K562 (cell line): Measurements from ENCODE around the gene PCBP4. TPM values are rescaled to one million over a fixed set of nuclear protein-coding genes. Genes with fewer than 3 reads are reported as not detected.
"Not testable (repeated sequence)": the region's sequence is repeated elsewhere in the genome, so short reads cannot be mapped to it uniquely, and the experiment has no call there.

Experiments used
- ATAC-seq: fragments of 200-7000 bp; cut with Tn5 transposase; 3 replicates; pipeline ENCODE4 v1.9.1; 2020; ENCODE audit warnings: moderate library complexity
- BruUV-seq: library from RNA; stranded (reverse); fragments of 400-500 nt; replicated peaks from 2 replicates; lab custom pipeline; 2021; lab: Mats Ljungman, UMichigan
- CTCF ChIA-PET: fragments of 300-600 bp; formaldehyde crosslinking; extraction: SDS; loops from one replicate; lab custom pipeline; 2021; ENCODE audit warnings: low intra/inter-chr PET ratio; lab: Yijun Ruan, JAX
- POLR2A ChIA-PET: fragments of 300-600, 350-650 bp; sonication (Branson Sonifier 250); formaldehyde crosslinking; extraction: SDS; loops from one replicate; lab custom pipeline; 2021; ENCODE audit warnings: antibody characterized with exemption, inconsistent platforms; lab: Yijun Ruan, JAX
- DNase-seq, 4 experiments: peaks; one replicate each; pipeline versions ENCODE4 v3.0.0 to v3.0.0-alpha.2; 2011 to 2018; ENCODE audit warnings: low spot score in 3 of 4, mixed read lengths in 3 of 4; ENCODE audit errors: extremely low read depth in 1 of 4
- FAIRE-seq: peaks from 2 replicates; lab custom pipeline; 2011; peaks lifted over from hg19 to GRCh38; lab: Jason Lieb, UNC
- H2AFZ ChIP-seq: 2 replicates; pipeline ENCODE4 v1.6.0; 2011; ENCODE audit warnings: low read depth, low read length, control low read depth, inconsistent platforms
- H3K27ac ChIP-seq: fragments of 200-600 bp; 3 replicates; pipeline ENCODE4 v1.8.0; 2011; ENCODE audit warnings: low read depth, mild to moderate bottlenecking, control low read depth, inconsistent platforms, low read length, moderate library complexity, mixed read lengths; ENCODE audit errors: extremely low read depth
- H3K27me3 ChIP-seq, 2 experiments: fragments of 300-600 bp in 1 of 2; 2 replicates in 1 of 2; 3 replicates in 1 of 2; pipeline versions ENCODE4 v1.6.0 to v1.8.0; 2011; ENCODE audit warnings: inconsistent platforms in 2 of 2, low read length in 2 of 2, mild to moderate bottlenecking in 1 of 2, mixed read lengths in 1 of 2, moderate library complexity in 1 of 2; ENCODE audit not compliant: control insufficient read depth in 2 of 2, insufficient read depth in 2 of 2
- H3K36me3 ChIP-seq: fragments of 300-600 bp; 3 replicates; pipeline ENCODE4 v1.8.0; 2011; ENCODE audit warnings: mild to moderate bottlenecking, low read length, inconsistent platforms; ENCODE audit not compliant: control insufficient read depth, insufficient read depth
- H3K4me1 ChIP-seq, 2 experiments: fragments of 200-600 bp in 1 of 2; replicated peaks in 1 of 2; 2 replicates in 1 of 2; 3 replicates in 1 of 2; pipeline versions ENCODE4 v1.5.1 to v1.8.0; 2011; ENCODE audit warnings: inconsistent platforms in 2 of 2, low read length in 2 of 2, mild to moderate bottlenecking in 1 of 2, mixed read lengths in 1 of 2, moderate library complexity in 1 of 2; ENCODE audit not compliant: control insufficient read depth in 2 of 2, insufficient read depth in 2 of 2
- H3K4me2 ChIP-seq: 2 replicates; pipeline ENCODE4 v1.6.1; 2011; ENCODE audit warnings: low read length, control low read depth, inconsistent platforms, mixed read lengths; ENCODE audit not compliant: insufficient read depth
- H3K4me3 ChIP-seq: fragments of 200-600 bp; sonication (generic), shearing (Covaris generic); 2 replicates; pipeline ENCODE4 v1.5.1; 2016; ENCODE audit warnings: control low read depth, inconsistent platforms
- H3K79me2 ChIP-seq: fragments of 200-600 bp; 3 replicates; pipeline ENCODE4 v1.8.0; 2011; ENCODE audit warnings: low read length, inconsistent platforms; ENCODE audit not compliant: control insufficient read depth, insufficient read depth
- H3K9ac ChIP-seq, 2 experiments: 2 replicates each; pipeline versions ENCODE4 v1.6.0 to v1.6.1; 2011; ENCODE audit warnings: low read depth in 2 of 2, low read length in 2 of 2, control low read depth in 1 of 2, inconsistent platforms in 1 of 2, mild to moderate bottlenecking in 1 of 2, mixed read lengths in 1 of 2; ENCODE audit not compliant: insufficient read depth in 1 of 2
- H3K9me1 ChIP-seq: one replicate; pipeline ENCODE4 v1.6.0; 2011; ENCODE audit warnings: inconsistent platforms, mild to moderate bottlenecking, low read length, moderate library complexity; ENCODE audit not compliant: control insufficient read depth, insufficient read depth
- H3K9me3 ChIP-seq: replicated peaks from 2 replicates; pipeline ENCODE4 v1.5.1; 2011; ENCODE audit warnings: low read depth, low read length, inconsistent platforms; ENCODE audit not compliant: control insufficient read depth, insufficient read depth
- H4K20me1 ChIP-seq: replicated peaks from 2 replicates; pipeline ENCODE4 v1.6.1; 2011; ENCODE audit warnings: low read length, inconsistent platforms, mixed read lengths; ENCODE audit not compliant: control insufficient read depth, insufficient read depth
- CBFA2T2 ChIP-seq: fragments of 450-650 bp; conservative IDR thresholded peaks from 2 replicates; pipeline ENCODE4 v1.6.1; 2017; ENCODE audit warnings: mild to moderate bottlenecking
- HDAC2 ChIP-seq: fragments of 450-650 bp; IDR thresholded peaks from 2 replicates; pipeline ENCODE4 v1.6.1; 2016; ENCODE audit warnings: mild to moderate bottlenecking
- MGA ChIP-seq: fragments of 450-650 bp; IDR thresholded peaks from 2 replicates; pipeline ENCODE4 v1.6.1; 2016; ENCODE audit warnings: mild to moderate bottlenecking, moderate library complexity
- ZNF696 ChIP-seq: fragments of 250-450 bp; sonication (Bioruptor Pico); conservative IDR thresholded peaks from 2 replicates; pipeline ENCODE4 v1.4.0; 2020; ENCODE audit warnings: mild to moderate bottlenecking, moderate library complexity
- WGBS: fragments of 100-300 bp; shearing (Covaris generic); methylation state at CpG from one replicate; pipeline ENCODE4 v1.1.6; 2016; ENCODE audit warnings: low coverage, mixed read lengths; ENCODE audit not compliant: insufficient coverage; ENCODE audit errors: missing lambda C conversion rate; 5-methylcytosine and 5-hydroxymethylcytosine counted together
- in situ Hi-C: fragments of 300-500 bp; cut with MboI; formaldehyde crosslinking; loops from 4 replicates; pipeline ENCODE4 v1.15.0; 2018; ENCODE audit warnings: inconsistent platforms, mixed read lengths
- intact Hi-C: fragments of 100-400 bp; cut with micrococcal nuclease; formaldehyde crosslinking; loops from 2 replicates; pipeline ENCODE4 v1.14.2; 2022
- polyA plus RNA-seq, 8 experiments: library from polyadenylated mRNA; depleted of rRNA in 4 of 8; stranded (reverse) in 5 of 8; unstranded in 3 of 8; fragments of >200 nt; fragmentation: Nextera tagmentation in 2 of 8; fragmentation: Illumina TruSeq in 1 of 8; extraction: Ambion mirVana in 2 of 8; extraction: Trizol in 1 of 8; gene quantifications; 2 replicates each; pipeline versions ENCODE4 v1.2.1 to v1.2.3, GENCODE V29; 2011 to 2014; ENCODE audit warnings: inconsistent platforms in 1 of 8, missing spikeins in 1 of 8
- total RNA-seq, 7 experiments: library from RNA; depleted of rRNA in 6 of 7; stranded (reverse); fragments of >200 nt in 6 of 7; fragmentation: Illumina TruSeq in 2 of 7; extraction: Trizol in 2 of 7; gene quantifications; 2 replicates each; pipeline versions ENCODE4 v1.2.1 to v1.2.3, GENCODE V29; 2011 to 2021; ENCODE audit warnings: low replicate concordance in 1 of 7
- TF ChIP-seq, protein P1 (sequence below), 2 experiments: fragments of 250-450 bp in 1 of 2; fragments of 450-650 bp in 1 of 2; sonication (Bioruptor Pico) in 1 of 2; IDR thresholded peaks; 2 replicates each; pipeline versions ENCODE4 v1.6.1 to v1.8.0; 2016 to 2021; ENCODE audit warnings: mild to moderate bottlenecking in 2 of 2, moderate library complexity in 2 of 2, missing compliant biosample characterization in 1 of 2, missing genetic modification characterization in 1 of 2

The PCBP4 gene
- total and polyA plus RNA-seq, 9 of the 15 experiments (the other 6 are each of a cell fraction or from before 2014, with no cell fraction given), result 0.06 to 5.8 (median 2.6) TPM

- no peak for TF ChIP-seq MGA
- TF ChIP-seq, protein P1, sequence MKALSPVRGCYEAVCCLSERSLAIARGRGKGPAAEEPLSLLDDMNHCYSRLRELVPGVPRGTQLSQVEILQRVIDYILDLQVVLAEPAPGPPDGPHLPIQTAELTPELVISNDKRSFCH (CRISPR knock-in tag; IDR thresholded peaks at IDR 0.05), result no peak
- TF ChIP-seq, protein P1 (tag; IDR thresholded peaks at IDR 0.05), result no peak
- no peak for TF ChIP-seq ZNF696 (CRISPR knock-in tag)
- no peak for TF ChIP-seq CBFA2T2
- peak; percentile 51; the same call in 1 of the 2 replicates for TF ChIP-seq HDAC2
Measured at GRCh38 chr3:51929420-51930003, 37.7 kb downstream of the PCBP4 start (continued).

DNA sequence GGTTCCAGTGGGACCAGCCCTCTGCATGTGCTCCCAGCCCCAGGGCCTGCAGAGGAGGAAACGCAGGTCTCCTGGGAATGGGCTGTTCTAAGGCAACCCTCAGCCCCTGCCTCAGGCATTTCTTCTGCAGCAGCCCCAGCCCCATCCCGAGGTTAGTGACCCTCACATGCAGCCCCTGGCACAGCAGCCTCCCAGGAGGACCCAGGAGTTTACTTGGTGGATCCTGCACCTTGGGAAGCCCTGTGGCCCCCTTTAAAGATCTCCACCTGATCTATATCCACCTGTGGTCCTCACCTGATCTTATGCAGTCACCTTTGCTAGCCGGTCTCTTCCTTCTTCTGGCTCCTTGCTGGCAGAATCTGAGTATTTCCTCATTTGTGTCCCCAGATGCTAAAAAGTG, 38.3 kb downstream of the PCBP4 start:
- H3K4me3 ChIP-seq, H2AFZ ChIP-seq, H4K20me1 ChIP-seq, intact Hi-C loops, H3K4me2 ChIP-seq, H3K9me1 ChIP-seq, BruUV-seq, H3K27ac ChIP-seq, H3K9me3 ChIP-seq, H3K9ac ChIP-seq, ATAC-seq, H3K79me2 ChIP-seq, CTCF ChIA-PET, H3K4me1 ChIP-seq, FAIRE-seq, DNase-seq, in situ Hi-C loops, H3K27me3 ChIP-seq: not testable (repeated sequence)
- WGBS, result 33% methylated on average over 2 of the region's 3 CpGs
- H3K36me3 ChIP-seq, result peaks cover 10% of the 10 kb centered on the region; the same call in 1 of the 3 replicates
- POLR2A ChIA-PET, result interaction anchor here (1.0 kb wide), 1 partner anchor 12 kb away, joined by 6 read pairs; the partner anchor contains the start of gene RRP9
